Measurements from ENCODE around the gene NKAIN2.

NKAIN2 gene

DNA sequence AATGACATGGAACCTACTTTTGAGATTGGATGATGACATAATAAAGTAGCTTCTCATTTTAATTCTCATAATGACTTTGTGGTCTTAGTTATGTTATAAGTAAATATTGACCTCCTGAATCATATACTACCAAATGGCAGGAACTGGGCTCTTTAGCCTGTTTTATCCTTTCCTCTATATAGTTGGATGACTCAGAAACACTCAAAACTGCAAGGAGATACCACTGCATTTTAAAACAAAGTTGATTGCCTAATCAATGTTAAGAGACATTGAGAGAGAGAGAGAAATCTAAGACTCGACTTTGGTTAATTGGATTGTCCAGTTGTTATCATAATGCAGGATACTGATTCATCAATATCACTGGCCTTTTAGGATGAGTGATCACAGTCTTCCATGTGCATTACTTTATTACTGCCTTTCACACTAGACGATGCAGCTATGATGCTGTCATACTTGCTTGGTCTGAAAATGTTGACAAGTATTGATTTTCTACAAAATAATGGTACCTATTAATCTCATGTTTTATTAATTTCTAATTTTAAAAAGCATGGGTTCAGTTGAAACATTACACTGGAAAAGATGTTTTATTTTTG is 320.0 kb downstream of the NKAIN2 start:
- no peak overlapping the region for H3K27ac ChIP-seq
- TF ChIP-seq CTCF (conservative IDR thresholded peaks at IDR 0.05), result no peak
- no peak for TF ChIP-seq ZFX (IDR thresholded peaks at IDR 0.05)

- no peak overlapping the region for H3K27ac ChIP-seq
- TF ChIP-seq ZFX (IDR thresholded peaks at IDR 0.05) (no peak), CTCF (conservative IDR thresholded peaks at IDR 0.05) (no peak)
Measured at GRCh38 chr6:124131259-124131658, 327.6 kb downstream of the NKAIN2 start.

DNA sequence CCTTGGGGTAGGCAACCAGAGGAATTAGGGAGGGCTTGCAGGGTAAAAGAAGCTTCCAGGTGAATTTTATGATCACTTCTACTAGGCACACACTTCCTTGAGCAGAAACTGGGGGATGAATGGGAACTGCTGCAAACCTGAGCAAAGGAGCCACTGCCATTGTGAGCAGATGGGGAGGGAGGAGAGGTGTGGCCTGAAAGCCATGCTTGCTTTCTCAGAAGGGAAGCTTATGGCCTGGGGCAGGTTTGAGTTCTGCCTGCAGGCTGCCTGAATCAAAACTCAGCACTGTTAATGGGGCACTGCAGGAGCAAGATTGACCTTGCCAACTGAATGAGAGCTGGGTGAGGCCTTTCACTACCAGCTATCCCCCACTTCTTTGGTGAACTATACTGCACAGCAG is 328.1 kb downstream of the NKAIN2 start:
- H3K27ac ChIP-seq, result no peak overlapping the region
- TF ChIP-seq ZFX (IDR thresholded peaks at IDR 0.05) (no peak), CTCF (conservative IDR thresholded peaks at IDR 0.05) (no peak)

DNA sequence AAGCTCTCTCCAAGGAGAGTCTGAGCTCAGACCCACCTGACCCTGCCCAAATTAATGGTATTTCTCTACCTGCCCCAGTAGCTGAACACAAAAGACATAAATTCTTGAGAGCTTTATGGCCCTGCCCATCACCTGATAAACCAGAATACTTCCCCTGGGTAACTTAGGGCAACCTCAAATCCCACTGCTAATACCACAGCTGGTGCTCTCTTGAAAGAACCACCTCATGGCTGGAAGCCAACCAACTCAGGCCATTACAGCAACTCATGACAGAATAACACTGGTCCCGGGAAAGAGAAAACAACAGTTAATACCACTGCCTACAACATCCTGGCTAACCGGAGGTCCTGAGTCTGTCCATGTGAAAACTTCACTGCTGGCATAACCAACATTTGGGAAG is 328.6 kb downstream of the NKAIN2 start:
- TF ChIP-seq CTCF (conservative IDR thresholded peaks at IDR 0.05) (no peak), ZFX (IDR thresholded peaks at IDR 0.05) (no peak)
- H3K27ac ChIP-seq, result no peak overlapping the region

- TF ChIP-seq ZFX (IDR thresholded peaks at IDR 0.05) (no peak), CTCF (conservative IDR thresholded peaks at IDR 0.05) (no peak)
- no peak overlapping the region for H3K27ac ChIP-seq
Measured at GRCh38 chr6:124142852-124143251, 339.2 kb downstream of the NKAIN2 start.

DNA sequence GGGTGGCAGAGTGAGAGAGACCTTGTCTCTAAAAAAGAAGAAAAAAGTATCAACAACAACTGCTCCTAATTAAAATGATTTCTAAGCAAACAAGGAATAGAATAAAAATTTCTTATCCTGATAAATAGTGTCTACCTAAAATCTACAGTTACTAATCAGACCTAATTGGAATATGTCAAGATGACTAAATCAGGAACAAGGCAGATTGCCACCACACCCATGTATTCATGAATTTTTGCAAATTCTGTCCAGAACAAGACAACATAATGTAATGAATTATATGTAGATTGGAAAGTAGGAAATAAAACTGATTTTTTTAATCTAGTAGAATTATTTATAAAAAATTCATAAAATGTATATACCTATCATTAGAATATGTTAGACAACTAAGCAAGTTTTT is 339.8 kb downstream of the NKAIN2 start:
- TF ChIP-seq ZFX (IDR thresholded peaks at IDR 0.05) (no peak), CTCF (conservative IDR thresholded peaks at IDR 0.05) (no peak)
- no peak overlapping the region for H3K27ac ChIP-seq

DNA sequence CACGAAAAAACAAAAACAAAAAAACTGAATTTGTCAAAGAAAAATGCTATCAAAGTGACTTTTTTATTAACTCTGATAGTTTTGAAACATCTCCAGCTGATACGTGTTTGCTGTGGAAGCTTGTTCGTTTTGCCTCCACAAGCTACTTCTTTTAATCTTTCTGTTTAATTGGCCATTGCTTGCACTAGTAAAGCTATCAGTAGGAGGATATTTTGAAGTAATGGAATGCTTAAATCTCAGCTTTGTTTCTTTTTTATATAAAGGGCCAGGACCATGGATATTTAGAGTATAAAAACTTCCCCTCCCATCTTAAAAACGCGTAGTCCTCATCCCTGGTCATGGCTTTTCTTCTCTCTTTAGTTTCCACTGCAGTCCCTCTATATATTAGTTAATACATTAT is 344.0 kb downstream of the NKAIN2 start:
- TF ChIP-seq ZFX (IDR thresholded peaks at IDR 0.05), result no peak
- TF ChIP-seq CTCF (conservative IDR thresholded peaks at IDR 0.05), result no peak
- no peak overlapping the region for H3K27ac ChIP-seq

Data from C4-2B (cell line).